Fibroblast of the conjunctiva (primary cell): ENCODE results near the gene BRD4.
"Not testable (repeated sequence)": the region's sequence is repeated elsewhere in the genome, so short reads cannot be mapped to it uniquely, and the experiment has no call there.

Experiments used
- DNase-seq: peaks from one replicate; pipeline ENCODE4 v3.0.0-alpha.2; 2010; ENCODE audit warnings: low read depth

BRD4 gene

GRCh38 chr19:15360015-15360414 lies 27.7 kb upstream of the BRD4 start:
- not testable (repeated sequence) for DNase-seq

DNA sequence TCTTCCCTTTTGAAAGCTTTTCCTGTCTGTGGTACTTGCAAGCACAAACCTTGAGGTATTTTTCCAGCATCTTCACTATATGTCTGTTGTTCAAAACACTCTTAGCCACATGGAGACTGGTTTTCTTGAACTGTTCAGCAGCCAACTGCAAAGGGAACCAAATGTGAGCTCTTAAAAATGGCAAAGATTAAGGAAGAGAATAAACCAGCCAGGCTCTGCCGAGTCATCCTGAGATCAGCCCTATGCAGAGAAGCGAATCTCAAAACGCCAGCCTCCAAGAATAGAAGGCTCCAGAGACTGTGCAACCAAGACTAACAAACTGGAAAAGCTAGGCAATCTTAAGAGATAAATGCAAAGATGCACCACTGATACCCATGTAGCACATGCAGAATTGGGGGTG lies 26.6 kb upstream of the BRD4 start:
- DNase-seq = no peak

- no peak for DNase-seq
Observed at GRCh38 chr19:15357906-15358305, 25.6 kb upstream of the BRD4 start.

DNA sequence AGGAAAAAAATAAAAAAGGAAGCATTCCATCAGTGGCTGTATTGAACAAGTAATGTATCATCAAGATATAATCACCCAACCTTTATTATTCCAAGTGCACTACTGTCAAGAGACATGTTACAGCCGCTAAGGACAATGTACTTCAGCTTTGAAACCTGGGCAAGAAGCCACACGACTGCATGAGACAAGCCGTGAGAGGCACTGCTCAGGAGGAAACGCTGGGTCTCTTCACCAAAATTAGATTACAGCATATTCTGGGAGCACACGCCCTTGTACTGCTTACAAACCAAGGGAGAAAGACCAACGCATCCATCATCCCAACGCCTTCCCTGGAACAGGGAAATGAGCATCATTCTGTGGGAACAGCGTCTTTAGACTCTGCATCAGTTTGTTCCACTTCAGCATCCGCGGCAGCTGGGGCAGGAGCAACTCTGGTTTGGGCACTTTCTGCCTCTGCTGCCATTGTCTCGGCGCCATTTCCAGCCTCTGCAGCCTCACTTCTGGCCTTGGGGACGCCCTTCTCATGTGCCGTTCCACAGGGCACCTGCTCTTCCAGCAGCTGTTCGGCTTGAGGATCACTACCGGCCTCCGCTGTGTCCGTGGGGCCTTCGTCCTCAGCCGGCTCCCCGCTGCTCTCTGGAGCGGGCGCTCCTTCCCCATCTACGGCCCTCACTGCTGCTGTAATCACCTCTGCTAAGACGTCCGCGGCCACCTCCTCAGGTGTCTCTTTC lies 22.4 kb upstream of the BRD4 start:
- no peak for DNase-seq

DNA sequence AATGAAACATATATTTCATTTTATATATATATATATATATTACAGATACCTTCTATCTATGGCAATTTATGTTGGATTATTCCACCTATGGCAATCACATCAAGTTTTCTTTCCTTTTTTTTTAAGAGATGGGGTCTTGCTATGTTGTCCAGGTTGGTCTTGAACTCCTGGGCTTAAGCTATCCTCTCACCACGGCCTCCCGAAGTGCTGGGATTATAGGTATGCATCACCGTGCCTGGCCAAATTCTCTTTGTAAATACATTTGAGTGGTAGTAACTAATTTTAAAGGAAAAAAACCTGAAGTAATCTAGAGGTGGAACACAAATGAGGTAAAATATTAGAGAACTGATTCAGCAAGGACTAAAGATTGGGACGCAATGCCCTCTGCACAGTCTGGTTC lies 21.6 kb upstream of the BRD4 start:
- no peak for DNase-seq

DNA sequence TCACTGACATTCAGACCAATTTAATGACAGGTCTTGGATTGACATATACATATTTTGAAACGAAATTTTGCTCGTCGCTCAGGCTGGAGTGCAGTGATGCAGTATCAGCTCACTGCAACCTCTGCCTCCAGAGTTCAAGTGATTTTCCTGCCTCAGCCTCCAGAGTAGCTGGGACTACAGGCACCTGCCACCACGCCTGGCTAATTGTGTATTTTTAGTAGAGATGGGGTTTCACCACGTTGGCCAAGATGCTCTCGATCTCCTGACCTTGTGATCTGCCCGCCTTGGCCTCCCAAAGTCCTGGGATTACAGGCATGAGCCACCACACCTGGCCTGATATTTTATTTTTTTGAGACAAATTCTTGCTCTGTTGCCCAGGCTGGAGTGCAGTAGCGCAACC lies 20.2 kb upstream of the BRD4 start:
- DNase-seq = not testable (repeated sequence)

DNA sequence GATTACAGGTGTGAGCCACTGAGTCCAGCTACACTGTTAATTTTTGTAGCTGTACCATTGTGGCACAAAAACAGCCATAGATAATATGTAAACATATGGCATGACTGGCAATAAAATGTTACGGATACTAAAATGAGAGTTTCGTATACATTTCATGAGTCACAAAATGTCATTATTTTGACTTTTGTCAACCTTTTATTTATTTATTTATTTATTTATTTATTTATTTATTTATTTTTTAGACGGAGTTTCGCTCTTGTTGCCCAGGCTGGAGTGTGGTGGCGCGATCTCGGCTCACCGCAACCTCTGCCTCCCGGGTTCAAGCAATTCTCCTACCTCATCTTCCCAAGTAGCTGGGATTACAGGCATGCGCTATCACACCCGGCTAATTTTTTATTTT lies 9.0 kb upstream of the BRD4 start:
- not testable (repeated sequence) for DNase-seq

- DNase-seq = no peak
Observed at GRCh38 chr19:15340086-15340485, 7.7 kb upstream of the BRD4 start.

GRCh38 chr19:15337202-15337601 lies 4.9 kb upstream of the BRD4 start:
- DNase-seq = no peak

DNA sequence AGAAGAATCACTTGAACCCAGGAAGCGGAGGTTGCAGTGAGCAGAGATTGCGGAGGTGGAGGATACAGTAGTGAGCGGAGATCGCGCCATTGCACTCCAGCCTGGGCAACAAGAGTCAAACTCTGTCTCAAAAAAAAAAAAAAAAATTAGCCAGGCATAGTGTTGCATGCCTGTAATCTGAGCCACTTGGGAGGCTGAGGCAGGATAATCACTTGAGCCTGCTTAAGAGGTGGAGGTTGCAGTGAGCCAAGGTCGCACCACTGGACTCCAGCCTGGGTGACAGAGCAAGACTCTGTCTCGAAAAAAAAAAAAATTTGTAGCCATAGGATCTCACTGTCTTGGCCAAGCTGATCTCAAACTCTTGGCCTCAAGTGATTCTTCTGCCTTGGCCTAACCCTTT lies 3.7 kb upstream of the BRD4 start:
- DNase-seq = not testable (repeated sequence)

GRCh38 chr19:15331419-15332310 lies 674 bp downstream of the BRD4 start:
- no peak for DNase-seq

GRCh38 chr19:15330801-15331418 lies 1.4 kb downstream of the BRD4 start:
- DNase-seq = no peak

- no peak for DNase-seq
Observed at GRCh38 chr19:15328312-15328711, 4.0 kb downstream of the BRD4 start.

GRCh38 chr19:15324791-15325519 lies 7.4 kb downstream of the BRD4 start:
- no peak for DNase-seq

DNA sequence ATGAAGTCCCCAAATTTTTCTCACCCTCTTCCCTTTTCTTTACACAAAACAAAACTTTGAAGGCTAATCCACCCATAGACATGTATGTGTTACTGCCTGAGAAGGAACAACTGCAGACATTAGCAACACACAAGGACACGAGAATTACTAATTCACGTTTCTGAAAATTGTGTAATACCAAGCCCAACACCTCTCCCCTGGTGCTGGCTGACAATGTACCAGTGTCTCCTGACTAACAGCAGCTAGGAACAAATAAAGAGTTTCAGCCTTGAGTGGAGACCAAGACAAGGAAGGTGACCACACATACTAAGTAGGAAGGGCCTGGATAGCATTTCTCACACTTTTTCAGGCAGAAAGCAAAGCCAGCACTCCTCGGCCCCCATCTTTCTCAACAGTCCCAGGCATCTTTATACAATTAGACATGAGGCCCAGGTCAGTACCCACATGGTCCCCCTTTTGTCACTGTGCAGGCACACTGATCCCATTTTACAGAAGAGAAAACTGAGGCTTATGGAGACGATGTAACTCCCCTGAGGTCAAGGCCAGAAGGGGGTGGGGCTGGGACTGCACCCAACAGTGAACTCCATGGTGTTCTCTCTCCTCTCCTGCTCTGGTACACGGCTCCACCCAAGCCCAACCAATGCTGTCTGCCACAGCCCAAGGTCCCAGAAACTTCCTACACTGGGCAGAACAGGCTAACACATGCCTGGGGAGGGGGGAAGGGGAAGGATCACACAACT lies 8.7 kb downstream of the BRD4 start:
- DNase-seq = peak; percentile 45

DNA sequence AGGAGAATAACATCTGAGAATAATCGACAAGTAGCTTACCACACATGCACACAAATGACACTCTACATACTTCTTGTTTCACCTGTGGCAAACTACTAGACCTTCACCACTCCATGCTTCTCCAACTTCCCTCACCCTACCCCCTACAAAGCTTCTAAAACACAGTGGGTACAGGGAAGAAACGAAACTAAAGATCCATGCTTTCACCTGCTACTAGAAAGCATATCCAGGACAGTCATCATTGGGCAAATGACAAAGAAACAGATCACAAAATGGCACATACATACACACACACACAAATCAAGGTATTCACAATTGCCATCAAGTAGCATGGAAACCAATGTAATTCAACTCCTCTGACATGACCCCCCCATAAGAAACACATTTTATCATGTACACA lies 10.6 kb downstream of the BRD4 start:
- no peak for DNase-seq

GRCh38 chr19:15320116-15320515 lies 12.2 kb downstream of the BRD4 start:
- no peak for DNase-seq

- no peak for DNase-seq
Observed at GRCh38 chr19:15318241-15318691, 14.1 kb downstream of the BRD4 start.

GRCh38 chr19:15317392-15318071 lies 14.8 kb downstream of the BRD4 start:
- DNase-seq = no peak

GRCh38 chr19:15316498-15316897 lies 15.8 kb downstream of the BRD4 start:
- no peak for DNase-seq

DNA sequence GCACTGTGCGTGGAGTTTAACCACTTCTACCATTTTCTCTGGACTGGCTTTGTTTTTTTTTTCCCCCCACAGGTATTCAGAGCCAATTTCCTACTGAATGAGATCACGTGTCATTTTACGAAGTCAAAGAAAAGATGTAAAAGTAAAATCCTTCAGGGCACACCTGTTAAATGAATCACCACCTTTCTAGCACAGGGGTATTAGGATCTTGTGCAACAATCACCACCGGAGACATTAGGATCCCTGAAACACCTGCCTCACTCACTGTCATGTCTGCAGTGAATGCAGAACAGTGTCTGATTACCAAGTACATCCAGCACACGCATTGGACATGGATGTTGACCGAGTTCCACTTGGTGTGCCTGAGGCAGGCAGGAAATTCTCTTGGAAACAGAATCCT lies 17.2 kb downstream of the BRD4 start:
- DNase-seq = no peak
